Sigmoid colon (tissue), 4 donors: Measurements from ENCODE around the gene RPL23.

Experiments used
- CTCF ChIP-seq, 4 experiments: fragments of 450-650 bp in 3 of 4; fragments of 200-600 bp in 1 of 4; IDR thresholded peaks; one replicate each; pipeline ENCODE4 v1.5.1; 2016 to 2019; ENCODE audit warnings: antibody characterized with exemption in 4 of 4, mild to moderate bottlenecking in 3 of 4, moderate library complexity in 2 of 4
- POLR2A ChIP-seq, 2 donors: fragments of 450-650 bp; IDR thresholded peaks; one replicate each; pipeline ENCODE4 v1.6.1; 2016; ENCODE audit warnings: antibody characterized with exemption in 2 of 2, mild to moderate bottlenecking in 2 of 2, moderate library complexity in 2 of 2
- POLR2AphosphoS5 ChIP-seq, 4 donors: sonication (generic); formaldehyde crosslinking; IDR thresholded peaks; one replicate each; pipeline ENCODE4 v1.6.1; 2017; ENCODE audit warnings: antibody characterized with exemption in 4 of 4

- TF ChIP-seq CTCF (IDR thresholded peaks at IDR 0.05) (no peak), POLR2A (IDR thresholded peaks at IDR 0.05) (no peak), POLR2AphosphoS5 (IDR thresholded peaks at IDR 0.05) (no peak)
Measured at GRCh38 chr17:38861399-38861843, 7.9 kb upstream of the RPL23 start.
